NT2/D1 (cell line): ENCODE results near the gene KIAA1614.

Experiments
- YY1 ChIP-seq: IDR thresholded peaks from 2 replicates; pipeline ENCODE4 v1.6.1; 2011; ENCODE audit not compliant: insufficient read length, insufficient read depth
- ZNF274 ChIP-seq: IDR thresholded peaks from 2 replicates; pipeline ENCODE4 v1.6.1; 2011; ENCODE audit warnings: mild to moderate bottlenecking, low read depth, low read length

GRCh38 chr1:180902541-180902940, 10.2 kb upstream of the KIAA1614 start:
- TF ChIP-seq YY1 (no peak), ZNF274 (no peak)
